IMR-90 (cell line): ENCODE measurements around the gene HES6. TPM values are rescaled to one million over a fixed set of nuclear protein-coding genes. Genes with fewer than 3 reads are reported as not detected.

Source experiments
- ATAC-seq: fragments of 200-7000 bp; cut with Tn5 transposase; 2 replicates; pipeline ENCODE4 v1.9.1; 2020; ENCODE audit warnings: low read depth, mild to moderate bottlenecking, moderate library complexity
- BruUV-seq: library from RNA; stranded (reverse); fragments of 400-500 nt; replicated peaks from 2 replicates; lab custom pipeline; 2021; lab: Mats Ljungman, UMichigan
- CTCF ChIA-PET: fragments of 300-600 bp; formaldehyde crosslinking; extraction: SDS; loops from one replicate; lab custom pipeline; 2021; ENCODE audit warnings: antibody characterized with exemption; lab: Yijun Ruan, JAX
- POLR2A ChIA-PET: fragments of 300-600 bp; sonication (Branson Sonifier 250); formaldehyde crosslinking; loops from one replicate; lab custom pipeline; 2022; ENCODE audit warnings: antibody characterized with exemption; ENCODE audit not compliant: unreplicated experiment; lab: Charles Lee
- DNase-seq: peaks from one replicate; pipeline ENCODE4 v3.0.0; 2013
- H2AFZ ChIP-seq: replicated peaks from 2 replicates; pipeline ENCODE3; 2013; ENCODE audit warnings: low read length, mild to moderate bottlenecking; ENCODE audit not compliant: poor library complexity
- H2AK5ac ChIP-seq: 2 replicates; pipeline ENCODE4 v1.6.1; 2013; ENCODE audit warnings: low read depth, low read length, inconsistent platforms
- H2AK9ac ChIP-seq: replicated peaks from 2 replicates; pipeline ENCODE3; 2013; ENCODE audit warnings: mild to moderate bottlenecking, low read depth, low read length, moderate library complexity; ENCODE audit not compliant: poor library complexity
- H2BK120ac ChIP-seq: 2 replicates; pipeline ENCODE4 v1.6.1; 2013; ENCODE audit warnings: low read depth, low read length, inconsistent platforms
- H2BK15ac ChIP-seq: 3 replicates; pipeline ENCODE4 v1.6.1; 2013; ENCODE audit warnings: low read depth, low read length, inconsistent platforms
- H2BK20ac ChIP-seq: 2 replicates; pipeline ENCODE4 v1.6.1; 2013; ENCODE audit warnings: low read depth, mild to moderate bottlenecking, inconsistent platforms, low read length, moderate library complexity
- H2BK5ac ChIP-seq: 2 replicates; pipeline ENCODE4 v1.6.1; 2013; ENCODE audit warnings: mild to moderate bottlenecking, low read depth, low read length, inconsistent platforms; ENCODE audit not compliant: poor library complexity, severe bottlenecking
- H3K14ac ChIP-seq: replicated peaks from 2 replicates; pipeline ENCODE4 v1.6.1; 2013; ENCODE audit warnings: low read depth, low read length, inconsistent platforms
- H3K18ac ChIP-seq: 2 replicates; pipeline ENCODE4 v1.6.1; 2013; ENCODE audit warnings: low read depth, low read length, control low read depth
- H3K23ac ChIP-seq: 2 replicates; pipeline ENCODE4 v1.6.1; 2013; ENCODE audit warnings: low read depth, low read length, inconsistent platforms
- H3K27ac ChIP-seq: 2 replicates; pipeline ENCODE4 v1.5.1; 2013; ENCODE audit warnings: mild to moderate bottlenecking, control low read depth, low read length; ENCODE audit not compliant: insufficient read depth
- H3K27me3 ChIP-seq: 2 replicates; pipeline ENCODE4 v1.6.1; 2013; ENCODE audit warnings: low read length; ENCODE audit not compliant: control insufficient read depth, insufficient read depth
- H3K36me3 ChIP-seq: 2 replicates; pipeline ENCODE4 v1.6.1; 2013; ENCODE audit warnings: low read length, mixed read lengths; ENCODE audit not compliant: control insufficient read depth, insufficient read depth
- H3K4ac ChIP-seq: 2 replicates; pipeline ENCODE4 v1.6.1; 2013; ENCODE audit warnings: low read depth, low read length, inconsistent platforms
- H3K4me1 ChIP-seq: 2 replicates; pipeline ENCODE4 v1.6.1; 2013; ENCODE audit warnings: low read length, mixed read lengths; ENCODE audit not compliant: control insufficient read depth, insufficient read depth
- H3K4me2 ChIP-seq: 2 replicates; pipeline ENCODE4 v1.6.1; 2013; ENCODE audit warnings: low read depth, mild to moderate bottlenecking, control low read depth, low read length, moderate library complexity
- H3K4me3 ChIP-seq: 2 replicates; pipeline ENCODE4 v1.5.1; 2013; ENCODE audit warnings: low read depth, mild to moderate bottlenecking, control low read depth, low read length, moderate library complexity; ENCODE audit not compliant: insufficient read depth
- H3K56ac ChIP-seq: 2 replicates; pipeline ENCODE4 v1.6.1; 2013; ENCODE audit warnings: low read length, inconsistent platforms; ENCODE audit not compliant: insufficient read depth; ENCODE audit errors: extremely low read depth
- H3K79me1 ChIP-seq, 2 experiments: 2 replicates each; pipeline ENCODE4 v1.6.1; 2013; ENCODE audit warnings: low read length in 2 of 2, inconsistent platforms in 1 of 2, low read depth in 1 of 2
- H3K9ac ChIP-seq: 2 replicates; pipeline ENCODE4 v1.6.1; 2013; ENCODE audit warnings: low read depth, low read length, control low read depth
- H3K9me1 ChIP-seq: 2 replicates; pipeline ENCODE4 v1.6.1; 2013; ENCODE audit warnings: low read length, inconsistent platforms; ENCODE audit not compliant: insufficient read depth
- H3K9me3 ChIP-seq: 2 replicates; pipeline ENCODE4 v1.6.1; 2013; ENCODE audit warnings: low read length; ENCODE audit not compliant: control insufficient read depth, insufficient read depth
- H4K20me1 ChIP-seq: 2 replicates; pipeline ENCODE4 v1.6.1; 2013; ENCODE audit warnings: low read length, inconsistent platforms; ENCODE audit not compliant: insufficient read depth
- H4K5ac ChIP-seq: 2 replicates; pipeline ENCODE4 v1.6.1; 2013; ENCODE audit warnings: mild to moderate bottlenecking, low read depth, low read length, control low read depth
- H4K8ac ChIP-seq, 2 experiments: 2 replicates each; pipeline ENCODE4 v1.6.1; 2013; ENCODE audit warnings: low read depth in 2 of 2, low read length in 2 of 2, control low read depth in 1 of 2, inconsistent platforms in 1 of 2
- H4K91ac ChIP-seq: 2 replicates; pipeline ENCODE4 v1.6.1; 2013; ENCODE audit warnings: low read depth, low read length, inconsistent platforms; ENCODE audit not compliant: insufficient read depth
- CEBPB ChIP-seq: IDR thresholded peaks from 2 replicates; pipeline ENCODE4 v1.6.1; 2012; ENCODE audit warnings: low read depth, low read length, improper control_type of control experiment
- CHD1 ChIP-seq: IDR thresholded peaks from 2 replicates; pipeline ENCODE4 v1.6.1; 2012; ENCODE audit warnings: low read depth, low read length, improper control_type of control experiment
- FOS ChIP-seq: fragments of 150-350 bp; IDR thresholded peaks from 2 replicates; pipeline ENCODE4 v1.6.1; 2016; ENCODE audit warnings: low read depth, low read length
- MAFK ChIP-seq: IDR thresholded peaks from 2 replicates; pipeline ENCODE4 v1.6.1; 2012; ENCODE audit warnings: low read depth, low read length, improper control_type of control experiment
- MAZ ChIP-seq: IDR thresholded peaks from 2 replicates; pipeline ENCODE4 v1.6.1; 2012; ENCODE audit warnings: low read depth, mild to moderate bottlenecking, low read length, improper control_type of control experiment, moderate library complexity, borderline replicate concordance
- MXI1 ChIP-seq: IDR thresholded peaks from 2 replicates; pipeline ENCODE4 v1.6.1; 2012; ENCODE audit warnings: low read depth, mild to moderate bottlenecking, low read length, moderate library complexity, borderline replicate concordance
- POLR2A ChIP-seq: IDR thresholded peaks from 2 replicates; pipeline ENCODE4 v1.6.1; 2012; ENCODE audit warnings: mild to moderate bottlenecking, low read depth, low read length
- RAD21 ChIP-seq: IDR thresholded peaks from 2 replicates; pipeline ENCODE4 v1.6.1; 2012; ENCODE audit warnings: low read length, improper control_type of control experiment
- RCOR1 ChIP-seq: IDR thresholded peaks from 2 replicates; pipeline ENCODE4 v1.6.1; 2012; ENCODE audit warnings: mild to moderate bottlenecking, low read length, improper control_type of control experiment; ENCODE audit not compliant: insufficient replicate concordance
- SMC3 ChIP-seq: fragments of 150-350 bp; IDR thresholded peaks from 2 replicates; pipeline ENCODE4 v1.6.1; 2016; ENCODE audit warnings: low read depth, mild to moderate bottlenecking, antibody characterized with exemption, low read length, moderate library complexity
- WGBS, 2 experiments: methylation state at CpG; one replicate each; pipeline versions ENCODE4 v1.1.5 to v1.1.7; 2013; ENCODE audit warnings: missing lambda C conversion rate in 2 of 2; ENCODE audit not compliant: insufficient read length in 1 of 2; ENCODE audit errors: extremely low coverage in 2 of 2; 5-methylcytosine and 5-hydroxymethylcytosine counted together
- dilution Hi-C: fragments of 300-500 bp; cut with HindIII; formaldehyde crosslinking; loops from one replicate; pipeline ENCODE4 v1.14.3; 2018; ENCODE audit warnings: low sequenced_read_pairs; ENCODE audit not compliant: unreplicated experiment
- in situ Hi-C: fragments of 300-500 bp; cut with MboI; formaldehyde crosslinking; loops from 3 replicates; pipeline ENCODE4 v1.14.3; 2019; ENCODE audit warnings: low sequenced_read_pairs, inconsistent platforms, mixed read lengths
- intact Hi-C: fragments of 100-400 bp; cut with micrococcal nuclease; formaldehyde crosslinking; loops from 2 replicates; pipeline ENCODE4 v1.10.0; 2022
- polyA plus RNA-seq, 3 experiments: library from polyadenylated mRNA; depleted of rRNA; stranded (reverse); fragments of >200 nt; gene quantifications; 2 replicates each; pipeline ENCODE4 v1.2.3, GENCODE V29; 2012; ENCODE audit warnings: low replicate concordance in 1 of 3
- total RNA-seq: library from RNA; depleted of rRNA; stranded (reverse); fragments of >200 nt; gene quantifications from 2 replicates; pipeline ENCODE4 v1.2.3, GENCODE V29; 2012
- TF ChIP-seq, protein P1 (sequence below): conservative IDR thresholded peaks from 2 replicates; pipeline ENCODE4 v1.5.1; 2012; ENCODE audit warnings: mild to moderate bottlenecking, low read depth, low read length, improper control_type of control experiment
- TF ChIP-seq, protein P2 (sequence below): fragments of 150-350 bp; IDR thresholded peaks from 2 replicates; pipeline ENCODE4 v1.6.1; 2017; ENCODE audit warnings: mild to moderate bottlenecking, antibody characterized with exemption, low read length, low read depth
- TF ChIP-seq, protein P3 (sequence below): fragments of 150-350 bp; IDR thresholded peaks from 2 replicates; pipeline ENCODE4 v1.6.1; 2016; ENCODE audit warnings: low read depth, mild to moderate bottlenecking, low read length, moderate library complexity, borderline replicate concordance

The HES6 gene
- total and polyA plus RNA-seq, 2 of the 4 experiments (the other 2 are of a cell fraction): 1.3 to 3.3 TPM

DNA sequence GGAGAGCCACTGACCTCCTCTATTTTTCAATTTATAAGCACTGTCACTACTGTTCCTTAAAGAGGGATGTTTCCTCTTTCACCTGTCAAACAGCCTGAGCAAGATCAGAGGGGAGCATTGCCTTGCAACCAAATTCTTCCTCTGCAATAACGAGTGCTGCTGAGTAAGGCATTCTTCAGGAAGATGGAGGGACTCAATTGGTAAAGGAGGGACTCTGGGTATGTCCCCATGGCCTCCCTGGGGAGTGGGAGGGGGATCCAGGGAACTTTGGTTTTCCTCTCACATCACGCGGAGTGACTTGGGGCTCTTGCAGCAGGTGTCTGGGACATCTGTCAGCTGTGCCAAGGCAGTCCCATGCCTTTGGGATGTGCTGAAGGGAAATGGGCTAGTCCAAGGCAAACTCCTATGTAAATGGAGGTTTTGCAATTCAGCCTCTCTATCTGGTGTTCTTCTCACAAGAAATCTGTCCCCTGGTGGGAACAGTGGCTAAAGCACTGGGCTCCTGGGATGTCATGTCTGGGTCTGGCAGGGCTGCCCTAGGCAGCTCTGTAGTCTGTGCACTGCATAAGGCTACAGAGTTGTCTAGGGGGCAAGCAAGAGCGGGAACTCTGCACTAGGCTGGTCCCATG is 14.4 kb upstream of the HES6 start:
- WGBS, 2 experiments: no CpG with 5 or more reads among the region's 4 CpGs
- Histone ChIP-seq H3K36me3 (peaks cover 25% of the 10 kb centered on the region), H2BK5ac (no peak overlapping the region), H3K4ac (no peak overlapping the region), H2AK9ac (no peak overlapping the region), H3K4me2 (no peak overlapping the region), H3K4me1 (no peaks in the 10 kb centered on the region), H3K27ac (no peak overlapping the region), H3K14ac (no peak overlapping the region), H3K4me3 (no peak overlapping the region), H4K5ac (no peak overlapping the region), H3K9me3 (no peaks in the 10 kb centered on the region), H3K79me1 (no peaks in the 10 kb centered on the region), H2BK15ac (no peak overlapping the region), H3K9me1 (no peaks in the 10 kb centered on the region), H2BK20ac (no peak overlapping the region), H4K8ac (no peak overlapping the region), H3K56ac (no peak overlapping the region), H2AFZ (no peak overlapping the region), H4K20me1 (0 out of 2 replicates have a peak, but pooled peaks cover 4% of the 10 kb centered on the region), H3K23ac (no peak overlapping the region), H3K9ac (no peak overlapping the region), H3K18ac (no peak overlapping the region), H4K91ac (no peak overlapping the region), H2AK5ac (no peak overlapping the region), H2BK120ac (no peak overlapping the region), H3K27me3 (no peaks in the 10 kb centered on the region)
- DNase-seq (no peak), ATAC-seq (no peak)
- in situ Hi-C loops: no loop called here
- TF ChIP-seq MAZ (no peak), CEBPB (no peak), MXI1 (no peak), FOS (no peak), RCOR1 (no peak), RAD21 (no peak), CHD1 (no peak), POLR2A (no peak), MAFK (no peak), SMC3 (no peak)
- TF ChIP-seq, protein P1, sequence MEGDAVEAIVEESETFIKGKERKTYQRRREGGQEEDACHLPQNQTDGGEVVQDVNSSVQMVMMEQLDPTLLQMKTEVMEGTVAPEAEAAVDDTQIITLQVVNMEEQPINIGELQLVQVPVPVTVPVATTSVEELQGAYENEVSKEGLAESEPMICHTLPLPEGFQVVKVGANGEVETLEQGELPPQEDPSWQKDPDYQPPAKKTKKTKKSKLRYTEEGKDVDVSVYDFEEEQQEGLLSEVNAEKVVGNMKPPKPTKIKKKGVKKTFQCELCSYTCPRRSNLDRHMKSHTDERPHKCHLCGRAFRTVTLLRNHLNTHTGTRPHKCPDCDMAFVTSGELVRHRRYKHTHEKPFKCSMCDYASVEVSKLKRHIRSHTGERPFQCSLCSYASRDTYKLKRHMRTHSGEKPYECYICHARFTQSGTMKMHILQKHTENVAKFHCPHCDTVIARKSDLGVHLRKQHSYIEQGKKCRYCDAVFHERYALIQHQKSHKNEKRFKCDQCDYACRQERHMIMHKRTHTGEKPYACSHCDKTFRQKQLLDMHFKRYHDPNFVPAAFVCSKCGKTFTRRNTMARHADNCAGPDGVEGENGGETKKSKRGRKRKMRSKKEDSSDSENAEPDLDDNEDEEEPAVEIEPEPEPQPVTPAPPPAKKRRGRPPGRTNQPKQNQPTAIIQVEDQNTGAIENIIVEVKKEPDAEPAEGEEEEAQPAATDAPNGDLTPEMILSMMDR: no peak
- TF ChIP-seq, protein P2, sequence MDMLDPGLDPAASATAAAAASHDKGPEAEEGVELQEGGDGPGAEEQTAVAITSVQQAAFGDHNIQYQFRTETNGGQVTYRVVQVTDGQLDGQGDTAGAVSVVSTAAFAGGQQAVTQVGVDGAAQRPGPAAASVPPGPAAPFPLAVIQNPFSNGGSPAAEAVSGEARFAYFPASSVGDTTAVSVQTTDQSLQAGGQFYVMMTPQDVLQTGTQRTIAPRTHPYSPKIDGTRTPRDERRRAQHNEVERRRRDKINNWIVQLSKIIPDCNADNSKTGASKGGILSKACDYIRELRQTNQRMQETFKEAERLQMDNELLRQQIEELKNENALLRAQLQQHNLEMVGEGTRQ: no peak
- TF ChIP-seq, protein P3, sequence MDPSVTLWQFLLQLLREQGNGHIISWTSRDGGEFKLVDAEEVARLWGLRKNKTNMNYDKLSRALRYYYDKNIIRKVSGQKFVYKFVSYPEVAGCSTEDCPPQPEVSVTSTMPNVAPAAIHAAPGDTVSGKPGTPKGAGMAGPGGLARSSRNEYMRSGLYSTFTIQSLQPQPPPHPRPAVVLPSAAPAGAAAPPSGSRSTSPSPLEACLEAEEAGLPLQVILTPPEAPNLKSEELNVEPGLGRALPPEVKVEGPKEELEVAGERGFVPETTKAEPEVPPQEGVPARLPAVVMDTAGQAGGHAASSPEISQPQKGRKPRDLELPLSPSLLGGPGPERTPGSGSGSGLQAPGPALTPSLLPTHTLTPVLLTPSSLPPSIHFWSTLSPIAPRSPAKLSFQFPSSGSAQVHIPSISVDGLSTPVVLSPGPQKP: no peak
- POLR2A ChIA-PET: no interaction called here
- CTCF ChIA-PET: interaction anchor here (0.7 to 1.6 kb wide), 3 partner anchors 9 to 788 kb away, joined by 3 to 6 read pairs (median 3); no protein-coding TSS in a partner anchor
- BruUV-seq: no TSS peak
- dilution Hi-C loops: no loop called here
- intact Hi-C loops: no loop called here
